Raji (cell line): ENCODE measurements around the gene LMNTD1.

Experiments used
- POLR2A ChIP-seq: IDR thresholded peaks from 2 replicates; pipeline ENCODE4 v1.6.1; 2011; ENCODE audit warnings: low read depth, low read length, control low read depth; ENCODE audit not compliant: insufficient read depth

The LMNTD1 gene

GRCh38 chr12:25570418-25570817, 17.3 kb upstream of the LMNTD1 start:
- TF ChIP-seq POLR2A, result no peak

GRCh38 chr12:25566202-25566949, 13.3 kb upstream of the LMNTD1 start:
- TF ChIP-seq POLR2A, result no peak

- no peak for TF ChIP-seq POLR2A
Measured at GRCh38 chr12:25558586-25558985, 5.5 kb upstream of the LMNTD1 start.

GRCh38 chr12:25557830-25558436, 4.8 kb upstream of the LMNTD1 start:
- TF ChIP-seq POLR2A, result no peak

- no peak for TF ChIP-seq POLR2A
Measured at GRCh38 chr12:25556153-25556552, 3.1 kb upstream of the LMNTD1 start.

GRCh38 chr12:25552681-25553080, 402 bp downstream of the LMNTD1 start:
- TF ChIP-seq POLR2A, result no peak

GRCh38 chr12:25550186-25550585, 2.9 kb downstream of the LMNTD1 start:
- TF ChIP-seq POLR2A, result no peak

- no peak for TF ChIP-seq POLR2A
Measured at GRCh38 chr12:25549120-25549519, 4.0 kb downstream of the LMNTD1 start.

GRCh38 chr12:25546318-25546717, 6.8 kb downstream of the LMNTD1 start:
- TF ChIP-seq POLR2A, result no peak

- TF ChIP-seq POLR2A, result no peak
Measured at GRCh38 chr12:25533150-25533549, 19.9 kb downstream of the LMNTD1 start.

- no peak for TF ChIP-seq POLR2A
Measured at GRCh38 chr12:25531502-25532052, 21.5 kb downstream of the LMNTD1 start.

- TF ChIP-seq POLR2A, result no peak
Measured at GRCh38 chr12:25529738-25530137, 23.3 kb downstream of the LMNTD1 start.

GRCh38 chr12:25526778-25527177, 26.3 kb downstream of the LMNTD1 start:
- TF ChIP-seq POLR2A, result no peak

GRCh38 chr12:25524366-25524765, 28.7 kb downstream of the LMNTD1 start:
- no peak for TF ChIP-seq POLR2A

- TF ChIP-seq POLR2A, result no peak
Measured at GRCh38 chr12:25521625-25522256, 31.3 kb downstream of the LMNTD1 start.

- TF ChIP-seq POLR2A, result no peak
Measured at GRCh38 chr12:25518512-25518911, 34.6 kb downstream of the LMNTD1 start.
